T-cell (primary cell): ENCODE results near the gene SMPDL3B. TPM values are rescaled to one million over a fixed set of nuclear protein-coding genes. Genes with fewer than 3 reads are reported as not detected.

ENCODE experiments used
- ATAC-seq, 4 experiments: fragments of 200-7000 bp in 3 of 4; fragments of 150-1000 bp in 1 of 4; cut with Tn5 transposase; replicated peaks in 1 of 4; 1 replicate in 3 of 4; 2 replicates in 1 of 4; pipeline ENCODE4 v1.10.0; 2021; ENCODE audit warnings: moderate library complexity in 3 of 4, mild to moderate bottlenecking in 2 of 4, moderate number of reproducible peaks in 1 of 4
- CTCF ChIA-PET, 2 donors: fragments of 300-600 bp; sonication (Branson Sonifier 250); formaldehyde crosslinking; loops; one replicate each; lab custom pipeline; 2022; ENCODE audit warnings: antibody characterized with exemption in 2 of 2; lab: Charles Lee
- POLR2A ChIA-PET, 2 donors: fragments of 300-600 bp; sonication (Branson Sonifier 250); formaldehyde crosslinking; loops; one replicate each; lab custom pipeline; 2022; ENCODE audit warnings: antibody characterized with exemption in 2 of 2; lab: Charles Lee
- DNase-seq, 35 experiments: peaks; one replicate each; pipeline versions ENCODE4 v3.0.0 to v3.0.0-alpha.2; 2013 to 2023
- H3K27ac ChIP-seq: one replicate; pipeline ENCODE4 v1.5.1; 2013; ENCODE audit warnings: low read length
- H3K27me3 ChIP-seq, 2 experiments: replicated peaks in 1 of 2; 1 replicate in 1 of 2; 2 replicates in 1 of 2; pipeline versions ENCODE4 v1.6.1 to v1.7.0; 2013; ENCODE audit warnings: low read length in 1 of 2, mixed read lengths in 1 of 2; ENCODE audit not compliant: control insufficient read depth in 2 of 2, insufficient read depth in 2 of 2; ENCODE audit errors: extremely low read depth in 1 of 2
- H3K36me3 ChIP-seq, 2 donors: 1 replicate in 1 of 2; 2 replicates in 1 of 2; pipeline versions ENCODE4 v1.6.1 to v1.7.0; 2013; ENCODE audit warnings: low read length in 1 of 2; ENCODE audit not compliant: control insufficient read depth in 2 of 2, insufficient read depth in 1 of 2; ENCODE audit errors: extremely low read depth in 1 of 2
- H3K4me1 ChIP-seq, 2 experiments: 1 replicate in 1 of 2; 2 replicates in 1 of 2; pipeline versions ENCODE4 v1.6.1 to v1.7.0; 2013; ENCODE audit warnings: low read length in 2 of 2, mixed read lengths in 1 of 2; ENCODE audit not compliant: insufficient read depth in 2 of 2, control insufficient read depth in 1 of 2; ENCODE audit errors: extremely low read depth in 1 of 2
- H3K4me3 ChIP-seq, 2 donors: 1 replicate in 1 of 2; 2 replicates in 1 of 2; pipeline versions ENCODE4 v1.5.1 to v1.7.0; 2013; ENCODE audit warnings: mild to moderate bottlenecking in 2 of 2, low read length in 1 of 2, moderate library complexity in 1 of 2; ENCODE audit not compliant: control insufficient read depth in 1 of 2; ENCODE audit errors: extremely low read depth in 1 of 2
- H3K9me3 ChIP-seq: 2 replicates; pipeline ENCODE4 v1.7.0; 2013
- H3K27ac Mint-ChIP-seq, 2 donors: one replicate each; pipeline ENCODE4 v1.8.0; 2020 to 2021; ENCODE audit warnings: mild to moderate bottlenecking in 2 of 2, mixed read lengths in 2 of 2
- H3K27me3 Mint-ChIP-seq, 2 donors: one replicate each; pipeline ENCODE4 v1.8.0; 2021 to 2022; ENCODE audit warnings: mixed read lengths in 2 of 2
- H3K36me3 Mint-ChIP-seq: one replicate; pipeline ENCODE4 v1.8.0; 2021; ENCODE audit warnings: mixed read lengths
- H3K4me1 Mint-ChIP-seq, 3 donors: one replicate each; pipeline ENCODE4 v1.8.0; 2020 to 2022; ENCODE audit warnings: mixed read lengths in 3 of 3, mild to moderate bottlenecking in 1 of 3
- H3K4me3 Mint-ChIP-seq, 3 donors: one replicate each; pipeline ENCODE4 v1.8.0; 2020 to 2022; ENCODE audit warnings: mild to moderate bottlenecking in 3 of 3, mixed read lengths in 3 of 3, moderate library complexity in 3 of 3
- H3K9me3 Mint-ChIP-seq, 3 donors: one replicate each; pipeline ENCODE4 v1.8.0; 2020 to 2022; ENCODE audit warnings: mixed read lengths in 3 of 3
- WGBS: methylation state at CpG from one replicate; pipeline ENCODE4 v1.1.5; 2013; ENCODE audit warnings: missing lambda C conversion rate; ENCODE audit not compliant: insufficient coverage; 5-methylcytosine and 5-hydroxymethylcytosine counted together
- total RNA-seq, 35 experiments: library from RNA in 6 of 35; stranded (reverse) in 6 of 35; fragments of 120-200 nt in 1 of 35; gene quantifications; one replicate each; pipeline versions ENCODE4 v1.2.1 to v1.2.4 and lab custom pipeline; 2013 to 2026

The SMPDL3B gene
- total RNA-seq, 5 donors from 2014 or later (not counting 1 experiment from before 2014, with no cell fraction given) = 0.22 to 0.44 (median 0.33) TPM; not detected in 1

DNA sequence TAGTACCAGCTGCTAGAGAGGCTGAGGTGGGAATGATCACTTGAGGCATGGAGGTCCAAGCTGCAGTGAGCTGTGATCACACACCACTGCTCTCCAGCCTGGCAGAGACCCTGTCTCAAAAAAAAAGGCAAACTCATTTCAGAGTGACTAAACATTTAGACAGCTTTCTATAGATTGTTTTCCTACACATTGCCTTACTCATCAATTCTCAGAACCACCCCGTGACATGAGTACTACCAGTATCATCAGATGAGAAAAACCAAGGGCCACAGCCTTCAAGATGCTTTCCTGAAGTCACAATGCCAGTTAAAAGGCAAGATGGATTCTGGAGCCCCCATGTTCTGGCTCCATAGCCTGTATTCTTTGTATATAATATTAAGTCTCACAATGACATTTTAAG lies 22.4 kb upstream of the SMPDL3B start:
- no peaks in the 10 kb centered on the region for H3K27me3 Mint-ChIP-seq
- peak overlapping the region; percentile 17 to 50 (median 24) for H3K4me3 Mint-ChIP-seq
- CTCF ChIA-PET = no interaction called here
- H3K4me3 ChIP-seq = no peak overlapping the region
- no peaks in the 10 kb centered on the region for H3K27me3 ChIP-seq
- H3K9me3 Mint-ChIP-seq = no peaks in the 10 kb centered on the region
- no peak overlapping the region for H3K27ac ChIP-seq
- peaks cover 5 to 41% of the 10 kb centered on the region in 2 donors for H3K36me3 ChIP-seq
- no CpG with 5 or more reads among the region's 1 CpG for WGBS
- H3K4me1 Mint-ChIP-seq = peaks cover 23 to 27% (median 25%) of the 10 kb centered on the region in 3 donors
- no peak for ATAC-seq
- no peaks in the 10 kb centered on the region for H3K9me3 ChIP-seq
- POLR2A ChIA-PET = interaction anchor here in 1 of 2 donors (0.7 kb wide), 1 partner anchor 26 kb away, joined by 3 read pairs; no protein-coding TSS in a partner anchor
- peaks cover 4 to 23% of the 10 kb centered on the region in 2 experiments for H3K4me1 ChIP-seq
- peaks cover 21% of the 10 kb centered on the region for H3K36me3 Mint-ChIP-seq
- H3K27ac Mint-ChIP-seq = peak overlapping the region; percentile 27 to 59
- no peak for DNase-seq

DNA sequence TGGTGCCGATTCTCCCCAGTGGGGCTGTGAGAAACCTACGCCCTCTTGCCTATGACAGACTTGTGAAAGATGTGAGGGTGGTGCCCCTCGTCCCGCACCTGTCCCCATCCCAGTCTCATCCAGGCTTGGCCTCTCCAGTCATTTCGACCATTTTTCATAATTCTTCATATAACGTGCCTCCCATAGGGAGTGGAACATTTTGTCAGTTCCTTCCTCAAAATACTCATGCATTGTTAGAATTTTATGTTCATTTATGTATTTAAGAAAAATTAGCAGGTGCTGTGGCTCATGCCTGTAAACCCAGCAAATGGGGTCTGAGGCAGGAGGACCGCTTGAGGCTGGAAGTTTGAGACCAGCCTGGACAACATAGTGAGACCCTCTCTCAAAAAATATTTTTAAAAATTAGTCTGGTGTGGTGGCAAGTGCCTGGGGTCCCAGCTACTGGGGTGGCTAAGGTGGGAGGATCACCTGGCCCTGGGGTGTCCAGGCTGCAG lies 19.7 kb upstream of the SMPDL3B start:
- Histone ChIP-seq H3K36me3 (peaks cover 5 to 16% of the 10 kb centered on the region in 2 donors), H3K9me3 (no peaks in the 10 kb centered on the region), H3K4me3 (peak overlapping the region in 1 of 2 donors; percentile 85), H3K27me3 (peaks cover 0 to 4% of the 10 kb centered on the region in 2 experiments), H3K4me1 (peaks cover 4 to 23% of the 10 kb centered on the region in 2 experiments), H3K27ac (peak overlapping the region; percentile 94)
- POLR2A ChIA-PET = no interaction called here
- CTCF ChIA-PET = no interaction called here
- H3K4me1 Mint-ChIP-seq = peaks cover 21 to 25% (median 23%) of the 10 kb centered on the region in 3 donors
- ATAC-seq = no peak
- no CpG with 5 or more reads among the region's 7 CpGs for WGBS
- peaks cover 0 to 4% of the 10 kb centered on the region in 2 donors for H3K27me3 Mint-ChIP-seq
- H3K27ac Mint-ChIP-seq = peak overlapping the region; percentile 92 to 97
- peak overlapping the region; percentile 98 to 100 (median 99) for H3K4me3 Mint-ChIP-seq
- H3K9me3 Mint-ChIP-seq = no peaks in the 10 kb centered on the region
- no peak for DNase-seq
- peaks cover 10% of the 10 kb centered on the region for H3K36me3 Mint-ChIP-seq

DNA sequence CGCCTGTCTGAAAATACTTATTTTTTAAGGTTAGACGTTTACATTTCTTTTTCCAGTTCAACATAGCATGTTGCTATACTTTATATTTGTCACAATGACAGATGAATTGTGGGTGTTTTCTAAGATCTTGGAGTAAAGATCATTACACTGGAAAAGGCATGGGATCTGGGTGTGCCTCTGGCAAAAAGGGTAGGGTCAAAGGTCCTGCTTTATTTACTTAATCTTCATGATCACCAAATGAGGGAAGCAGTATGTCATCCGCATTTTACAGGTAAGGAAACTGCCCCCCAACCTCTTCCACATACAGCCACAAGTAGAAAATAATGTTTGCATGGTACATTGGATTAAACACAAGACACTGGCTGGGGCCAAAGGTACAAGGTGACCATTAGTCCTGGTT lies 12.5 kb upstream of the SMPDL3B start:
- Histone ChIP-seq H3K9me3 (no peaks in the 10 kb centered on the region), H3K36me3 (no peaks in the 10 kb centered on the region), H3K4me3 (no peak overlapping the region), H3K4me1 (no peaks in the 10 kb centered on the region), H3K27ac (no peak overlapping the region), H3K27me3 (peaks cover 0 to 6% of the 10 kb centered on the region in 2 experiments)
- ATAC-seq (no peak), DNase-seq (no peak)
- ChIA-PET POLR2A (no interaction called here), CTCF (no interaction called here)
- Mint-ChIP-seq H3K9me3 (no peaks in the 10 kb centered on the region), H3K4me3 (no peak overlapping the region), H3K36me3 (no peaks in the 10 kb centered on the region), H3K27me3 (peaks cover 0 to 4% of the 10 kb centered on the region in 2 donors), H3K27ac (no peak overlapping the region), H3K4me1 (no peaks in the 10 kb centered on the region)
- WGBS = no CpG with 5 or more reads among the region's 3 CpGs

DNA sequence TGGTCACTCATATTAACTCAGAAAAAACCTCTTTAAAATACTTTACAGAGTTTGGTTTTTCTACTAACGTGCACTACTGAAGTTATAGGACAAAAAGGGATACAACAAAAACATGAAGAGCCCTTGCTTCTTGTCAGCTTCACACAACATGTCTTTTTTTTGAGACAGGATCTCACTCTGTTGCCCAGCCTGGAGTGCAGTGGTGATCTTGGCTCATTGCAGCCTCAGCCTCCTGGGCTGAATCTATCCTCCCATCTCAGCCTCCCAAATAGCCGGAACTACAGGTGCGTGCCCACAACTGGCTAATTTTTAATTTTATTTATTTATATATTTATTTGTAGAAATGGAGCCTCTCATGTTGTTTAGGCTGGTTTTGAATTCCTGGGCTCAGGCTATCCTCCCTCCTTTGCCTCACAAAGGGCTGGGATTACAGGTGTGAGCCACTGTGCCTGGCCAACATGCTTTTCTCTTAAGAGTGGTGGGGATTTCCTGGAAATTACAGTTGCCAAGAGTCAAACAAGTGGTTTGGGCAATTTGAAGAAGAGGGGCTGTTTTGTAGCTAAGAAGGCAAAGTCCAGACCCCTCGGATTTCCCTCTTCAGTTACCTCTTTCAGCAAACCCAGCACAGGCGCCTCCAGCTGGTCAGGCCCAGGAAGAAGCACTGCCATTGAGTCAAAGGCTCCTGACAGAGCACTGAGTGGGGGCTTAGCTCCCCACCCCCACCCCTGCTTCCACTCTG lies 6.4 kb upstream of the SMPDL3B start:
- H3K4me1 Mint-ChIP-seq = peaks cover 0 to 7% (median 3%) of the 10 kb centered on the region in 3 donors
- DNase-seq = no peak
- ChIA-PET CTCF (no interaction called here), POLR2A (interaction anchor here in 1 of 2 donors (0.8 kb wide), 1 partner anchor 425 kb away, joined by 17 read pairs; no protein-coding TSS in a partner anchor)
- H3K27ac Mint-ChIP-seq = no peak overlapping the region
- Histone ChIP-seq H3K4me1 (no peaks in the 10 kb centered on the region), H3K36me3 (no peaks in the 10 kb centered on the region), H3K27me3 (peaks cover 0 to 2% of the 10 kb centered on the region in 2 experiments), H3K9me3 (no peaks in the 10 kb centered on the region), H3K4me3 (no peak overlapping the region), H3K27ac (no peak overlapping the region)
- H3K36me3 Mint-ChIP-seq = no peaks in the 10 kb centered on the region
- no peak for ATAC-seq
- 80% methylated on average over 1 of the region's 5 CpGs for WGBS
- no peaks in the 10 kb centered on the region for H3K9me3 Mint-ChIP-seq
- no peaks in the 10 kb centered on the region for H3K27me3 Mint-ChIP-seq
- H3K4me3 Mint-ChIP-seq = no peak overlapping the region

DNA sequence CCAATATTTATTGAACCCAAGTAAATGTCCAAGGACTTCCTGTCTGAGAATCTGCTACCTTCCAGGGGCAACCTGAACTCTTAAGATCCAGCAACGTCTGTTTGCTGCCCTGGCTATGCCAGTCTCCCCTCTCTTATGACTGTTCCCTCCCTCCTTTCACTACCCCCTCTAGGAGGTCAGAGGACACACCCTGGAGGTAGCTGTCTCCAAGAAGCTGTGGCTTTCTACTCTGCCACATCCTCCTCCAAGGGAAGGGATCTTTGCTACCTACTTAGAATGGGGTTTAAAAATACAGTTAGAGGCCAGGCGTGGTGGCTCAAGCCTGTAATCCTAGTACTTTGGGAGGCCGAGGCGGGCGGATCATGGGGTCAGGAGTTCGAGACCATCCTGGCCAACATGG lies 3.6 kb upstream of the SMPDL3B start:
- CTCF ChIA-PET = interaction anchor here (0.6 to 0.8 kb wide), 3 partner anchors 7 to 66 kb away, joined by 3 to 8 read pairs (median 4); no protein-coding TSS in a partner anchor
- POLR2A ChIA-PET = interaction anchor here in 1 of 2 donors (0.7 kb wide), 1 partner anchor 219 kb away, joined by 4 read pairs; no protein-coding TSS in a partner anchor
- Histone ChIP-seq H3K9me3 (no peaks in the 10 kb centered on the region), H3K36me3 (no peaks in the 10 kb centered on the region), H3K27me3 (peaks cover 0 to 17% of the 10 kb centered on the region in 2 experiments), H3K27ac (no peak overlapping the region), H3K4me1 (peaks cover 0 to 8% of the 10 kb centered on the region in 2 experiments), H3K4me3 (no peak overlapping the region)
- H3K4me3 Mint-ChIP-seq = no peak overlapping the region
- H3K27ac Mint-ChIP-seq = no peak overlapping the region
- no peaks in the 10 kb centered on the region for H3K36me3 Mint-ChIP-seq
- no peak for ATAC-seq
- no peak for DNase-seq
- no peaks in the 10 kb centered on the region for H3K9me3 Mint-ChIP-seq
- no CpG with 5 or more reads among the region's 6 CpGs for WGBS
- peaks cover 5 to 18% (median 18%) of the 10 kb centered on the region in 3 donors for H3K4me1 Mint-ChIP-seq
- peaks cover 9 to 14% of the 10 kb centered on the region in 2 donors for H3K27me3 Mint-ChIP-seq

DNA sequence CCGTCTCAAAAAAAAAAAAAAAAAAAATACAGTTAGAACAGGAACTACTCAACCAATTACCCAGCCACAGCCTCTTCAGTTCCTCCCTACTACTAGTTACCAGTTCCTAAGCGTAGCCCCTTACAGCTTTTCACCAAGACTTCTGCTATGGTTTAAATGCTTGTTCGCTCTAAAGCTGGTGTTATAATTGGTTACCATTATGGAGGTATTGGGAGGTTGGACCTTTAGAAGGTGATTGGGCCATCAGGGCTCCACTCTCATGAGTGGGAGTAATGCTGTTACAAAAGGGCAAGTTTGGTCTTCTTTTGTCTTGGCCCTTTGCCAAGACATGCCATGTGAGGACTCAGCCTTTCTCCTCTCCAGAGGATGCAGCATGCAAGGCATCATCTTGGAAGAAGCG lies 3.0 kb upstream of the SMPDL3B start:
- H3K4me3 Mint-ChIP-seq = no peak overlapping the region
- H3K4me1 ChIP-seq = peaks cover 0 to 8% of the 10 kb centered on the region in 2 experiments
- CTCF ChIA-PET = interaction anchor here (0.6 kb wide), 2 partner anchors 22 to 65 kb away, joined by 3 to 8 read pairs; no protein-coding TSS in a partner anchor

More for the DNA sequence above, 3.0 kb upstream of the SMPDL3B start:
- H3K4me1 Mint-ChIP-seq = peaks cover 5 to 18% (median 18%) of the 10 kb centered on the region in 3 donors
- Histone ChIP-seq H3K27me3 (peaks cover 0 to 18% of the 10 kb centered on the region in 2 experiments), H3K4me3 (no peak overlapping the region), H3K27ac (no peak overlapping the region), H3K36me3 (no peaks in the 10 kb centered on the region), H3K9me3 (no peaks in the 10 kb centered on the region)
- H3K27me3 Mint-ChIP-seq = peaks cover 9 to 14% of the 10 kb centered on the region in 2 donors
- POLR2A ChIA-PET = interaction anchor here in 1 of 2 donors (0.7 kb wide), 1 partner anchor 220 kb away, joined by 4 read pairs; no protein-coding TSS in a partner anchor
- no peaks in the 10 kb centered on the region for H3K36me3 Mint-ChIP-seq
- DNase-seq (no peak), ATAC-seq (no peak)
- no peaks in the 10 kb centered on the region for H3K9me3 Mint-ChIP-seq
- 100% methylated on average over 1 of the region's 4 CpGs for WGBS
- H3K27ac Mint-ChIP-seq = no peak overlapping the region
